GM12864 (cell line): ENCODE results near the gene NTRK3.

Source experiments
- DNase-seq: peaks from one replicate; pipeline ENCODE4 v3.0.0-alpha.2; 2011; ENCODE audit warnings: low read depth
- H3K4me3 ChIP-seq: 2 replicates; pipeline ENCODE4 v1.5.1; 2011; ENCODE audit warnings: mild to moderate bottlenecking, low read depth, low read length, control low read depth
- CTCF ChIP-seq: IDR thresholded peaks from 2 replicates; pipeline ENCODE4 v1.5.1; 2011; ENCODE audit warnings: low read depth, mild to moderate bottlenecking, moderate library complexity, low read length, control low read depth, inconsistent platforms; ENCODE audit errors: missing control alignments

The NTRK3 gene

GRCh38 chr15:88178631-88179030, 77.9 kb downstream of the NTRK3 start:
- TF ChIP-seq CTCF, result no peak
- no peak overlapping the region for H3K4me3 ChIP-seq

GRCh38 chr15:88177451-88177850, 79.1 kb downstream of the NTRK3 start:
- DNase-seq, result no peak
- TF ChIP-seq CTCF, result no peak
- H3K4me3 ChIP-seq, result no peak overlapping the region

More at GRCh38 chr15:88178631-88179030, 77.9 kb downstream of the NTRK3 start:
- DNase-seq, result no peak

GRCh38 chr15:88174571-88174970, 82.0 kb downstream of the NTRK3 start:
- no peak for DNase-seq
- no peak for TF ChIP-seq CTCF
- H3K4me3 ChIP-seq, result no peak overlapping the region

GRCh38 chr15:88166082-88166993, 90.2 kb downstream of the NTRK3 start:
- no peak for DNase-seq
- TF ChIP-seq CTCF, result no peak
- H3K4me3 ChIP-seq, result no peak overlapping the region

GRCh38 chr15:88161636-88162035, 94.9 kb downstream of the NTRK3 start:
- DNase-seq, result no peak
- no peak overlapping the region for H3K4me3 ChIP-seq
- TF ChIP-seq CTCF, result no peak

GRCh38 chr15:88155310-88155709, 101.2 kb downstream of the NTRK3 start:
- no peak for TF ChIP-seq CTCF
- DNase-seq, result no peak

GRCh38 chr15:88152672-88153071, 103.9 kb downstream of the NTRK3 start:
- DNase-seq, result no peak
- no peak overlapping the region for H3K4me3 ChIP-seq
- TF ChIP-seq CTCF, result no peak

More at GRCh38 chr15:88155310-88155709, 101.2 kb downstream of the NTRK3 start:
- H3K4me3 ChIP-seq, result no peak overlapping the region
